Activated CD4-positive, alpha-beta T cell treated with anti-CD3 and anti-CD28 coated beads for 1 hour (primary cell): Measurements from ENCODE around the gene SURF6.
"Not testable (repeated sequence)": the region's sequence is repeated elsewhere in the genome, so short reads cannot be mapped to it uniquely, and the experiment has no call there.

Experiments
- DNase-seq: peaks from one replicate; pipeline ENCODE4 v3.0.0-alpha.2; 2020

The SURF6 gene

GRCh38 chr9:133347515-133347984, 11.6 kb upstream of the SURF6 start:
- no peak for DNase-seq

- no peak for DNase-seq
Measured at GRCh38 chr9:133346021-133346785, 10.2 kb upstream of the SURF6 start.

GRCh38 chr9:133345596-133345995, 9.6 kb upstream of the SURF6 start:
- no peak for DNase-seq

- no peak for DNase-seq
Measured at GRCh38 chr9:133344979-133345378, 9.0 kb upstream of the SURF6 start.

GRCh38 chr9:133344071-133344470, 8.1 kb upstream of the SURF6 start:
- DNase-seq = no peak

GRCh38 chr9:133342570-133342969, 6.6 kb upstream of the SURF6 start:
- no peak for DNase-seq

- DNase-seq = no peak
Measured at GRCh38 chr9:133342069-133342406, 6.0 kb upstream of the SURF6 start.

GRCh38 chr9:133341369-133342068, 5.5 kb upstream of the SURF6 start:
- no peak for DNase-seq

- no peak for DNase-seq
Measured at GRCh38 chr9:133340916-133341315, 4.9 kb upstream of the SURF6 start.

GRCh38 chr9:133340256-133340655, 4.3 kb upstream of the SURF6 start:
- no peak for DNase-seq

GRCh38 chr9:133339641-133340040, 3.7 kb upstream of the SURF6 start:
- no peak for DNase-seq

- not testable (repeated sequence) for DNase-seq
Measured at GRCh38 chr9:133334888-133335287, 1.1 kb downstream of the SURF6 start.

- no peak for DNase-seq
Measured at GRCh38 chr9:133334161-133334560, 1.8 kb downstream of the SURF6 start.

GRCh38 chr9:133333566-133333965, 2.4 kb downstream of the SURF6 start:
- no peak for DNase-seq

- DNase-seq = no peak
Measured at GRCh38 chr9:133333011-133333410, 3.0 kb downstream of the SURF6 start.

- DNase-seq = no peak
Measured at GRCh38 chr9:133332381-133332730, 3.6 kb downstream of the SURF6 start.

GRCh38 chr9:133331641-133332380, 4.2 kb downstream of the SURF6 start:
- no peak for DNase-seq

- no peak for DNase-seq
Measured at GRCh38 chr9:133331221-133331620, 4.8 kb downstream of the SURF6 start.

- not testable (repeated sequence) for DNase-seq
Measured at GRCh38 chr9:133329306-133330156, 6.5 kb downstream of the SURF6 start.

GRCh38 chr9:133327834-133328484, 8.0 kb downstream of the SURF6 start:
- no peak for DNase-seq

- not testable (repeated sequence) for DNase-seq
Measured at GRCh38 chr9:133327021-133327420, 9.0 kb downstream of the SURF6 start.

GRCh38 chr9:133323991-133324703, 11.8 kb downstream of the SURF6 start:
- DNase-seq = no peak
